ENCODE data around the gene EIF3L.

Gene EIF3L

DNA sequence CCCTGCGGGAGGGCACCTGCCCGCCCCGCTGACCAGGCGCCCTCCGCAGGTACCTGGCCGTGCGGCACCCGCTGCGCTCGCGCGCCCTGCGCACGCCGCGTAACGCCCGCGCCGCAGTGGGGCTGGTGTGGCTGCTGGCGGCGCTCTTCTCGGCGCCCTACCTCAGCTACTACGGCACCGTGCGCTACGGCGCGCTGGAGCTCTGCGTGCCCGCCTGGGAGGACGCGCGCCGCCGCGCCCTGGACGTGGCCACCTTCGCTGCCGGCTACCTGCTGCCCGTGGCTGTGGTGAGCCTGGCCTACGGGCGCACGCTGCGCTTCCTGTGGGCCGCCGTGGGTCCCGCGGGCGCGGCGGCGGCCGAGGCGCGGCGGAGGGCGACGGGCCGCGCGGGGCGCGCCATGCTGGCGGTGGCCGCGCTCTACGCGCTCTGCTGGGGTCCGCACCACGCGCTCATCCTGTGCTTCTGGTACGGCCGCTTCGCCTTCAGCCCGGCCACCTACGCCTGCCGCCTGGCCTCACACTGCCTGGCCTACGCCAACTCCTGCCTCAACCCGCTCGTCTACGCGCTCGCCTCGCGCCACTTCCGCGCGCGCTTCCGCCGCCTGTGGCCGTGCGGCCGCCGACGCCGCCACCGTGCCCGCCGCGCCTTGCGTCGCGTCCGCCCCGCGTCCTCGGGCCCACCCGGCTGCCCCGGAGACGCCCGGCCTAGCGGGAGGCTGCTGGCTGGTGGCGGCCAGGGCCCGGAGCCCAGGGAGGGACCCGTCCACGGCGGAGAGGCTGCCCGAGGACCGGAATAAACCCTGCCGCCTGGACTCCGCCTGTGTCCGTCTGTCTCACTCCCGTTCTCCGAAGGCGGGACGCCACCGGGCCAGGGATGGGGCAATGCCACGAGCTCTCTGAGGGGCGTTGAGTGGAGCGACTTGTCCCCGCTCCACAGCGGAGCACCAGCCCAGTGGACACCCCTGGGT, 24.3 kb upstream of the EIF3L start:
- Histone ChIP-seq H3K4me1 (ENCODE audit: low read depth, poor library complexity, severe bottlenecking) (no peaks in the 10 kb centered on the region), H3K4me3 (IDR thresholded peaks at IDR 0.05; ENCODE audit: insufficient read depth, low read depth, low read length) (no peak overlapping the region), H3K4me2 (no peak overlapping the region), H3K9ac (no peak overlapping the region), H2AFZ (ENCODE audit: low read depth) (no peak overlapping the region), H3K79me2 (ENCODE audit: insufficient read depth, low read depth) (no peaks in the 10 kb centered on the region), H3K27ac (no peak overlapping the region), H3K27me3 (ENCODE audit: insufficient read depth, low read depth) (no peaks in the 10 kb centered on the region), H4K20me1 (ENCODE audit: insufficient read depth) (no peaks in the 10 kb centered on the region), H3K36me3 (ENCODE audit: insufficient read depth) (no peaks in the 10 kb centered on the region)
- no peak for TF ChIP-seq CTCF (conservative IDR thresholded peaks at IDR 0.05; ENCODE audit: low read depth, low read length)

- no peak overlapping the region for H3K27ac ChIP-seq
- H3K4me3 ChIP-seq (IDR thresholded peaks at IDR 0.05; ENCODE audit: insufficient read depth, low read depth, low read length): no peak overlapping the region
- H3K9ac ChIP-seq: no peak overlapping the region
- no peaks in the 10 kb centered on the region for H3K27me3 ChIP-seq (ENCODE audit: insufficient read depth, low read depth)
- TF ChIP-seq CTCF (conservative IDR thresholded peaks at IDR 0.05; ENCODE audit: low read depth, low read length): no peak
- no peak overlapping the region for H2AFZ ChIP-seq (ENCODE audit: low read depth)
- H3K79me2 ChIP-seq (ENCODE audit: insufficient read depth, low read depth): no peaks in the 10 kb centered on the region
- H4K20me1 ChIP-seq (ENCODE audit: insufficient read depth): no peaks in the 10 kb centered on the region
- no peak overlapping the region for H3K4me2 ChIP-seq
- H3K36me3 ChIP-seq (ENCODE audit: insufficient read depth): no peaks in the 10 kb centered on the region
- H3K4me1 ChIP-seq (ENCODE audit: low read depth, poor library complexity, severe bottlenecking): no peaks in the 10 kb centered on the region
These were observed 22.2 kb upstream of the EIF3L start for GRCh38 chr22:37827056-37827455.

DNA sequence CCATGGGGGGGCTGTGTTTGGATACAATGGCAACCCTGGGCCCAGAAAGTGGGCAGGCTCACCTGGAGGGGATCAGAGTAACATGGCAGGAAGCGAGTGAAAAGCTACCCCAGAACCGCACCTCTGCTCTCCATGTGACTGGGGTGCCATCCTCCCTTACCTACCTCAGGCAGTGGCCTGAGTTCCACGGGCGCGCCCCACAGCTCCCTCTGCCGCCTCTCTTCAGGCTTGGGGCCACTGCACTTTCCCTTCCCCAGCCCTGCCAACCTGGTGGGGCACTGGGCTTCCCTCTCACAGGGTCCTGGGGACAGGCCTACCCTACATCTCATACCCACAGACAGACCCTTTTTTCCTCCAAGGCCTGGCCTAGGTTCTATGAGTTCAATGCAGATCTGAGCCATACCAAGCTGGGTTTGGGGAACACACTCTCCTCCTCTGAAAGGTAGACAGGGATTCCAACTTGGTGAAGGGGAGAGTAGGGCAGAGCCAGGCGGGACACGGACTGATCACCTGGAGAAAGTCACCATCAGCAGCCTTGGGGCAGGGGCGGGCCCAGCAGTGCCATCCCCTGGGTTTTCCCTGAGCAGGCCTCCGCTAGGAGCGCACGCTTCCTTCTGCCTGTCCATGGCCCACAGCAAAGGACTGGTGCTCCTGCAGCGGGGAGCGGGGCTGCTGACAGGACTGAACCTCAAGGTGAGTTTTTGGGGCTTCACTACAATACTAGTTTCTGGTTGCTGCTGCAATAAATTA, 19.0 kb upstream of the EIF3L start:
- Histone ChIP-seq H3K79me2 (ENCODE audit: insufficient read depth, low read depth) (no peaks in the 10 kb centered on the region), H3K36me3 (ENCODE audit: insufficient read depth) (no peaks in the 10 kb centered on the region; the same call in 1 of the 2 replicates), H3K9ac (no peak overlapping the region), H3K4me2 (no peak overlapping the region), H3K4me1 (ENCODE audit: low read depth, poor library complexity, severe bottlenecking) (no peaks in the 10 kb centered on the region), H4K20me1 (ENCODE audit: insufficient read depth) (no peaks in the 10 kb centered on the region), H3K27me3 (ENCODE audit: insufficient read depth, low read depth) (no peaks in the 10 kb centered on the region), H3K27ac (no peak overlapping the region), H3K4me3 (IDR thresholded peaks at IDR 0.05; ENCODE audit: insufficient read depth, low read depth, low read length) (no peak overlapping the region), H2AFZ (ENCODE audit: low read depth) (no peak overlapping the region)
- no peak for TF ChIP-seq CTCF (conservative IDR thresholded peaks at IDR 0.05; ENCODE audit: low read depth, low read length)

DNA sequence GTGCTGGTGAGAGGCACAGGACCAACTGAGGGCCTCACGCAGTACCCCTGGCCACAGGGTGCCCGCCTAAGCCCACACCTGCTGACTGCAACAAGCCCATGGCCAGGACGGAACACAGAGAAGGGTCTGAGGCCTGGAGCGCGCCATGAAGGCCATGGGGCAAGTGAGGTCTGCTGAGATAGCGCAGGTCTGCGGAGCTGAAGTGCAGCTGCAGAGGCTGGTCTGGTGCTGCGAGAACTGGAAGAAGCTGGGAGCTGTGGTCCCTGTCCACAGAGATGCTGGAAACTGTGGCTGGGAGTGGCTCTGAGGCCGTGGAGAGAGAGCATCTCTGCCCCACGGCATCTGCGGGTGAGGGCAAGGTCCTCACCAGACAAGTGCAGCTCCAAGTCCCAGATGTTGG, 17.7 kb upstream of the EIF3L start:
- H3K36me3 ChIP-seq (ENCODE audit: insufficient read depth): no peaks in the 10 kb centered on the region; the same call in 1 of the 2 replicates
- TF ChIP-seq CTCF (conservative IDR thresholded peaks at IDR 0.05; ENCODE audit: low read depth, low read length): no peak
- H2AFZ ChIP-seq (ENCODE audit: low read depth): no peak overlapping the region
- no peaks in the 10 kb centered on the region for H4K20me1 ChIP-seq (ENCODE audit: insufficient read depth)
- no peak overlapping the region for H3K4me3 ChIP-seq (IDR thresholded peaks at IDR 0.05; ENCODE audit: insufficient read depth, low read depth, low read length)
- H3K4me2 ChIP-seq: no peak overlapping the region
- no peak overlapping the region for H3K9ac ChIP-seq
- no peak overlapping the region for H3K27ac ChIP-seq
- H3K4me1 ChIP-seq (ENCODE audit: low read depth, poor library complexity, severe bottlenecking): no peaks in the 10 kb centered on the region
- H3K27me3 ChIP-seq (ENCODE audit: insufficient read depth, low read depth): no peaks in the 10 kb centered on the region
- H3K79me2 ChIP-seq (ENCODE audit: insufficient read depth, low read depth): no peaks in the 10 kb centered on the region
